Measurements from ENCODE around the gene FCN3. TPM values are rescaled to one million over a fixed set of nuclear protein-coding genes. Genes with fewer than 3 reads are reported as not detected.

Gene FCN3
- polyA plus RNA-seq, 6 donors from 2014 or later: not detected

- DNase-seq (no peak), ATAC-seq (ENCODE audit: low read depth in 2 of 2) (no peak)
- Mint-ChIP-seq H3K4me1 (peaks cover 21 to 57% (median 51%) of the 10 kb centered on the region in 3 donors), H3K27me3 (no peaks in the 10 kb centered on the region), H3K4me3 (no peak overlapping the region), H3K9me3 (no peaks in the 10 kb centered on the region), H3K27ac (peak overlapping the region in 3 of 6 donors; percentile 28 to 93 (median 65)), H3K36me3 (peaks cover 0 to 5% of the 10 kb centered on the region in 2 donors)
Measured at GRCh38 chr1:27331922-27332321, 42.7 kb downstream of the FCN3 start.

GRCh38 chr1:27331426-27331825 is 43.2 kb downstream of the FCN3 start:
- Mint-ChIP-seq H3K27ac (peak overlapping the region in 1 of 6 donors; percentile 19), H3K36me3 (peaks cover 0 to 5% of the 10 kb centered on the region in 2 donors), H3K4me1 (peaks cover 21 to 62% (median 50%) of the 10 kb centered on the region in 3 donors), H3K4me3 (no peak overlapping the region), H3K9me3 (no peaks in the 10 kb centered on the region), H3K27me3 (no peaks in the 10 kb centered on the region)
- ATAC-seq (ENCODE audit: low read depth in 2 of 2) (no peak), DNase-seq (no peak)

GRCh38 chr1:27330786-27331185 is 43.8 kb downstream of the FCN3 start:
- Mint-ChIP-seq H3K27ac (peak overlapping the region in 1 of 6 donors; percentile 65), H3K27me3 (no peaks in the 10 kb centered on the region), H3K4me1 (peaks cover 21 to 68% (median 46%) of the 10 kb centered on the region in 3 donors), H3K4me3 (no peak overlapping the region), H3K9me3 (no peaks in the 10 kb centered on the region), H3K36me3 (peaks cover 0 to 5% of the 10 kb centered on the region in 2 donors)
- DNase-seq (no peak), ATAC-seq (ENCODE audit: low read depth in 2 of 2) (no peak)

GRCh38 chr1:27327964-27328363 is 46.7 kb downstream of the FCN3 start:
- H3K4me1 Mint-ChIP-seq: peaks cover 27 to 88% (median 61%) of the 10 kb centered on the region in 3 donors
- no peak for ATAC-seq (ENCODE audit: low read depth in 2 of 2)
- no peaks in the 10 kb centered on the region for H3K9me3 Mint-ChIP-seq
- DNase-seq: no peak
- peak overlapping the region in 1 of 8 donors; percentile 29 for H3K4me3 Mint-ChIP-seq
- H3K27me3 Mint-ChIP-seq: no peaks in the 10 kb centered on the region
- H3K27ac Mint-ChIP-seq: peak overlapping the region in 4 of 6 donors; percentile 6 to 90 (median 20)
- peaks cover 0 to 5% of the 10 kb centered on the region in 2 donors for H3K36me3 Mint-ChIP-seq

- H3K27me3 Mint-ChIP-seq: peaks cover 0 to 7% (median 6%) of the 10 kb centered on the region in 3 donors
- no peaks in the 10 kb centered on the region for H3K9me3 Mint-ChIP-seq
- peak overlapping the region in 2 of 6 donors; percentile 49 to 84 for H3K27ac Mint-ChIP-seq
- peak overlapping the region in 2 of 8 donors; percentile 22 to 98 for H3K4me3 Mint-ChIP-seq
- no peak for ATAC-seq (ENCODE audit: low read depth in 2 of 2)
- H3K4me1 Mint-ChIP-seq: peaks cover 31 to 80% (median 62%) of the 10 kb centered on the region in 3 donors
- H3K36me3 Mint-ChIP-seq: peaks cover 0 to 5% of the 10 kb centered on the region in 2 donors
- no peak for DNase-seq
Measured at GRCh38 chr1:27325286-27325685, 49.3 kb downstream of the FCN3 start.

- Mint-ChIP-seq H3K27me3 (peaks cover 0 to 15% (median 11%) of the 10 kb centered on the region in 3 donors), H3K4me3 (peak overlapping the region; percentile 93 to 98 (median 96)), H3K36me3 (no peaks in the 10 kb centered on the region), H3K4me1 (peaks cover 26 to 58% (median 44%) of the 10 kb centered on the region in 3 donors), H3K9me3 (no peaks in the 10 kb centered on the region), H3K27ac (peak overlapping the region; percentile 94 to 98 (median 96))
- DNase-seq (no peak), ATAC-seq (ENCODE audit: low read depth in 2 of 2) (no peak)
Measured at GRCh38 chr1:27322569-27323240, 51.9 kb downstream of the FCN3 start.

GRCh38 chr1:27321813-27322568 is 52.6 kb downstream of the FCN3 start, which contains the start of gene TMEM222:
Gene TMEM222 (plus strand): TSS chr1:27322163. CDS start chr1:27322198, 35 bp downstream.
- peaks cover 0 to 15% (median 11%) of the 10 kb centered on the region in 3 donors for H3K27me3 Mint-ChIP-seq
- no peaks in the 10 kb centered on the region for H3K9me3 Mint-ChIP-seq
- peak; percentile 98 for DNase-seq
- peaks cover 26 to 53% (median 44%) of the 10 kb centered on the region in 3 donors for H3K4me1 Mint-ChIP-seq
- H3K27ac Mint-ChIP-seq: peak within 1 kb of the TSS; percentile 94 to 98 (median 96)
- no peaks in the 10 kb centered on the region for H3K36me3 Mint-ChIP-seq
- ATAC-seq (ENCODE audit: low read depth in 2 of 2): peak; percentile 95
- H3K4me3 Mint-ChIP-seq: peak within 1 kb of the TSS; percentile 93 to 98 (median 96)

Other genes starting within 250 kb of the FCN3 start
- 1 to 10 TPM; 3.1 to 9.3 (median 4.0) TPM for gene SLC9A1, start 219.7 kb downstream of the FCN3 start, polyA plus RNA-seq (ENCODE audit: low read depth in 6 of 6)
- gene WDTC1, start 140.2 kb downstream of the FCN3 start, polyA plus RNA-seq (ENCODE audit: low read depth in 6 of 6): 10 to 100 TPM in 1 of 6 donors, 1 to 10 TPM in 5; 2.0 to 11.2 (median 8.2) TPM
- 10 to 100 TPM; 59.7 to 80.2 (median 74.2) TPM for gene TMEM222, start 52.7 kb downstream of the FCN3 start, polyA plus RNA-seq (ENCODE audit: low read depth in 6 of 6)
- 100 to 1,000 TPM in 1 of 6 donors, 10 to 100 TPM in 5; 63.3 to 110 (median 79.9) TPM for gene SYTL1, start 32.8 kb downstream of the FCN3 start, polyA plus RNA-seq (ENCODE audit: low read depth in 6 of 6)
- 1 to 10 TPM in 4 of 6 donors, under 1 TPM in 1, not detected in 1; 0.80 to 2.7 (median 2.0) TPM for gene MAP3K6, start 7.9 kb downstream of the FCN3 start, polyA plus RNA-seq (ENCODE audit: low read depth in 6 of 6)
- not detected for gene CD164L2, start 8.5 kb upstream of the FCN3 start, polyA plus RNA-seq (ENCODE audit: low read depth in 6 of 6)
- under 1 TPM in 4 of 6 donors, not detected in 2; 0.12 to 0.64 (median 0.35) TPM for gene GPR3, start 17.8 kb upstream of the FCN3 start, polyA plus RNA-seq (ENCODE audit: low read depth in 6 of 6)
- gene WASF2, start 115.3 kb upstream of the FCN3 start, polyA plus RNA-seq (ENCODE audit: low read depth in 6 of 6): 100 to 1,000 TPM in 2 of 6 donors, 10 to 100 TPM in 4; 33.1 to 121 (median 83.3) TPM
- gene AHDC1, start 229.3 kb upstream of the FCN3 start, polyA plus RNA-seq (ENCODE audit: low read depth in 6 of 6): 1 to 10 TPM in 3 of 6 donors, under 1 TPM in 3; 0.15 to 2.3 (median 0.91) TPM